OCI-LY3 (cell line): ENCODE data around the gene USP5.

Experiments
- H2AFZ ChIP-seq: fragments of 200-600, 300-600 bp; shearing (Covaris generic); 2 replicates; pipeline ENCODE4 v1.6.0; 2014; ENCODE audit warnings: antibody characterized with exemption, low read depth, low read length
- H3K27ac ChIP-seq: fragments of 200-600, 300-600 bp; sonication (generic); 2 replicates; pipeline ENCODE4 v1.5.1; 2014; ENCODE audit warnings: mild to moderate bottlenecking, low read length, moderate library complexity, mixed read lengths
- H3K27me3 ChIP-seq: fragments of 200-600, 300-600 bp; sonication (generic); 2 replicates; pipeline ENCODE4 v1.6.1; 2014; ENCODE audit warnings: low read depth, low read length, mixed read lengths
- H3K36me3 ChIP-seq: fragments of 200-600, 300-600 bp; sonication (generic); replicated peaks from 2 replicates; pipeline ENCODE3; 2014; ENCODE audit warnings: low read depth, low read length, mixed read lengths
- H3K4me1 ChIP-seq: fragments of 300-600, 200-600 bp; sonication (generic); 2 replicates; pipeline ENCODE4 v1.6.1; 2014; ENCODE audit warnings: low read length, mixed read lengths
- H3K4me2 ChIP-seq: fragments of 200-600, 300-600 bp; sonication (generic); 2 replicates; pipeline ENCODE4 v1.6.1; 2014; ENCODE audit warnings: low read length, mixed read lengths
- H3K4me3 ChIP-seq: fragments of 300-600, 200-600 bp; sonication (generic); 2 replicates; pipeline ENCODE4 v1.5.1; 2014; ENCODE audit warnings: antibody characterized with exemption, mild to moderate bottlenecking, low read length, moderate library complexity
- H3K79me2 ChIP-seq: fragments of 300-600, 200-600 bp; shearing (Covaris generic); 2 replicates; pipeline ENCODE4 v1.6.1; 2014; ENCODE audit warnings: mild to moderate bottlenecking, low read length, mixed read lengths
- H3K9ac ChIP-seq: fragments of 300-600, 200-600 bp; shearing (Covaris generic); 2 replicates; pipeline ENCODE4 v1.6.0; 2014; ENCODE audit warnings: mild to moderate bottlenecking, low read length, moderate library complexity
- H3K9me3 ChIP-seq: fragments of 200-600, 300-600 bp; shearing (Covaris generic); 2 replicates; pipeline ENCODE4 v1.6.1; 2014; ENCODE audit warnings: low read length, mixed read lengths; ENCODE audit not compliant: insufficient read depth
- H4K20me1 ChIP-seq: fragments of 200-600, 300-600 bp; sonication (generic); 2 replicates; pipeline ENCODE4 v1.6.1; 2016; ENCODE audit warnings: low read length, mixed read lengths; ENCODE audit not compliant: insufficient read depth
- CTCF ChIP-seq: fragments of 200-600, 300-600 bp; sonication (generic); IDR thresholded peaks from 2 replicates; pipeline ENCODE4 v1.5.1; 2014; ENCODE audit warnings: antibody characterized with exemption, low read length, low read depth
- EZH2phosphoT487 ChIP-seq: fragments of 200-600 bp; shearing (Covaris generic); IDR thresholded peaks from 2 replicates; pipeline ENCODE4 v1.6.1; 2018; ENCODE audit warnings: antibody characterized with exemption, mixed run types, low read depth

The USP5 gene

GRCh38 chr12:6818222-6818621 lies 33.7 kb upstream of the USP5 start:
- Histone ChIP-seq H4K20me1 (no peaks in the 10 kb centered on the region), H2AFZ (no peak overlapping the region), H3K4me2 (no peak overlapping the region), H3K9me3 (no peaks in the 10 kb centered on the region), H3K4me1 (peaks cover 7% of the 10 kb centered on the region), H3K4me3 (no peak overlapping the region), H3K9ac (no peak overlapping the region), H3K27ac (no peak overlapping the region), H3K27me3 (peaks cover 47% of the 10 kb centered on the region), H3K36me3 (no peaks in the 10 kb centered on the region), H3K79me2 (no peaks in the 10 kb centered on the region)
- TF ChIP-seq EZH2phosphoT487 (no peak), CTCF (no peak)

- no peaks in the 10 kb centered on the region for H4K20me1 ChIP-seq
- no peak overlapping the region for H3K9ac ChIP-seq
- H3K27ac ChIP-seq: no peak overlapping the region
- no peak overlapping the region for H2AFZ ChIP-seq
- peaks cover 6% of the 10 kb centered on the region for H3K4me1 ChIP-seq
- H3K9me3 ChIP-seq: no peaks in the 10 kb centered on the region
- peaks cover 47% of the 10 kb centered on the region for H3K27me3 ChIP-seq
- H3K36me3 ChIP-seq: no peaks in the 10 kb centered on the region
- H3K4me2 ChIP-seq: no peak overlapping the region
- H3K79me2 ChIP-seq: no peaks in the 10 kb centered on the region
- H3K4me3 ChIP-seq: no peak overlapping the region
- no peak for TF ChIP-seq CTCF
- TF ChIP-seq EZH2phosphoT487: no peak
Observed at GRCh38 chr12:6818645-6819044, 33.3 kb upstream of the USP5 start.

DNA sequence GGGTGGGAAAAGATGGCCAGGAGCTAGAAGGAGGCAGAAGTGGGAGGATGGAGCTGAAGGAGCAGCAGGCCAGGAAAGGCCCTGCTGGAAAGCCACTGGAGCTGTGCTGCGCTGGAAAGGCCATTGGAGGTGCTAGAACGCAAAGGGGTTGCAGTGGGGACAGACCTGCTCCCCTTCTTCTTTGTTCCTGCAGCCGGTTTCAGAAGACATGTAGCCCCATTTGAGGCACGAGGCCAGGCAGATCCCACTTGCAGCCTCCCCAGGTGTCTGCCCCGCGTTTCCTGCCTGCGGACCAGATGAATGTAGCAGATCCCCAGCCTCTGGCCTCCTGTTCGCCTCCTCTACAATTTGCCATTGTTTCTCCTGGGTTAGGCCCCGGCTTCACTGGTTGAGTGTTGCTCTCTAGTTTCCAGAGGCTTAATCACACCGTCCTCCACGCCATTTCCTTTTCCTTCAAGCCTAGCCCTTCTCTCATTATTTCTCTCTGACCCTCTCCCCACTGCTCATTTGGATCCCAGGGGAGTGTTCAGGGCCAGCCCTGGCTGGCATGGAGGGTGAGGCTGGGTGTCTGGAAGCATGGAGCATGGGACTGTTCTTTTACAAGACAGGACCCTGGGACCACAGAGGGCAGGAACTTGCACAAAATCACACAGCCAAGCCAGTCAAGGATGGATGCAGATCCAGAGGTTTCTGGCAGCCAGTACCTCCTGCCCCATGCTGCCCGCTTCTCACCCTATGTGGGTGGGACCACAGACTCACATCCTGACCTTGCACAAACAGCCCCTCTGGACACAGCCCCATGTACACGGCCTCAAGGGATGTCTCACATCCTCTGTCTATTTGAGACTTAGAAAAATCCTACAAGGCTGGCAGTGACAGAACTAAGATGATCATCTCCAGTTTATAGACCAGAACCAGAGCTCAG lies 32.6 kb upstream of the USP5 start:
- Histone ChIP-seq H3K27ac (no peak overlapping the region), H3K36me3 (no peaks in the 10 kb centered on the region), H3K9me3 (no peaks in the 10 kb centered on the region), H4K20me1 (no peaks in the 10 kb centered on the region), H3K9ac (no peak overlapping the region), H2AFZ (no peak overlapping the region), H3K79me2 (no peaks in the 10 kb centered on the region), H3K27me3 (peaks cover 43% of the 10 kb centered on the region), H3K4me1 (peaks cover 6% of the 10 kb centered on the region), H3K4me2 (no peak overlapping the region), H3K4me3 (no peak overlapping the region)
- no peak for TF ChIP-seq EZH2phosphoT487
- no peak for TF ChIP-seq CTCF

- Histone ChIP-seq H3K4me3 (no peak overlapping the region), H3K27me3 (peaks cover 42% of the 10 kb centered on the region), H3K9ac (no peak overlapping the region), H3K4me1 (peaks cover 6% of the 10 kb centered on the region), H4K20me1 (no peaks in the 10 kb centered on the region), H3K27ac (no peak overlapping the region), H2AFZ (no peak overlapping the region), H3K79me2 (no peaks in the 10 kb centered on the region), H3K4me2 (no peak overlapping the region), H3K36me3 (no peaks in the 10 kb centered on the region), H3K9me3 (no peaks in the 10 kb centered on the region)
- no peak for TF ChIP-seq CTCF
- TF ChIP-seq EZH2phosphoT487: no peak
Observed at GRCh38 chr12:6820166-6820565, 31.8 kb upstream of the USP5 start.
